ENCODE results near the gene MEIOC.
"Not testable (repeated sequence)": the region's sequence is repeated elsewhere in the genome, so short reads cannot be mapped to it uniquely, and the experiment has no call there.

Gene MEIOC

DNA sequence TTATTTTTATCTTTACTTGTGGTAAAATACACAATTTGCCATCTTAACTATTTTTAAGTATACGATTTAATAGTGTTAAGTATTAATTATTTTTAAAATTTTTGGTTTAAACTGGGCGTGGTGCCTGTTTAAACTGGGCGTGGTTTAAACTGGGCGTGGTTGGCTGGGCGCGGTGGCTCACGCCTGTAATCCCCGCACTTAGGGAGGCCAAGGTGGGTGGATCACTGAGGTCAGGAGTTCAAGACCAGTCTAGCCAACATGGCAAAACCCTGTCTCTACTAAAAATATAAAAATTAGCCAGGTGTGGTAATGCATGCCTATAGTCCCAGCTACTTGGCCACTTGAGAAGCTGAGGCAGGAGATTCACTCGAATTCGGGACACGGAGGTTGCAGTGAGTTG, 37.3 kb downstream of the MEIOC start:
- H3K27me3 ChIP-seq (replicated peaks; ENCODE audit: control insufficient read depth, insufficient read depth, low read length), result no peaks in the 10 kb centered on the region
- no peak for TF ChIP-seq CTCF (IDR thresholded peaks at IDR 0.05; ENCODE audit: insufficient read depth, low read length, poor library complexity, severe bottlenecking)

GRCh38 chr17:44700288-44700687, 44.0 kb downstream of the MEIOC start:
- DNase-seq (ENCODE audit: extremely low read depth, insufficient read length); H3K4me3 ChIP-seq (replicated peaks; ENCODE audit: low read depth, low read length); H3K36me3 ChIP-seq (ENCODE audit: control insufficient read depth, insufficient read depth, low read length); H3K27me3 ChIP-seq (replicated peaks; ENCODE audit: control insufficient read depth, insufficient read depth, low read length): not testable (repeated sequence)

More for the DNA sequence above, 37.3 kb downstream of the MEIOC start:
- H3K36me3 ChIP-seq (ENCODE audit: control insufficient read depth, insufficient read depth, low read length), result no peaks in the 10 kb centered on the region
- no peak for DNase-seq (ENCODE audit: extremely low read depth, insufficient read length)
- H3K4me3 ChIP-seq (replicated peaks; ENCODE audit: low read depth, low read length), result no peak overlapping the region

DNA sequence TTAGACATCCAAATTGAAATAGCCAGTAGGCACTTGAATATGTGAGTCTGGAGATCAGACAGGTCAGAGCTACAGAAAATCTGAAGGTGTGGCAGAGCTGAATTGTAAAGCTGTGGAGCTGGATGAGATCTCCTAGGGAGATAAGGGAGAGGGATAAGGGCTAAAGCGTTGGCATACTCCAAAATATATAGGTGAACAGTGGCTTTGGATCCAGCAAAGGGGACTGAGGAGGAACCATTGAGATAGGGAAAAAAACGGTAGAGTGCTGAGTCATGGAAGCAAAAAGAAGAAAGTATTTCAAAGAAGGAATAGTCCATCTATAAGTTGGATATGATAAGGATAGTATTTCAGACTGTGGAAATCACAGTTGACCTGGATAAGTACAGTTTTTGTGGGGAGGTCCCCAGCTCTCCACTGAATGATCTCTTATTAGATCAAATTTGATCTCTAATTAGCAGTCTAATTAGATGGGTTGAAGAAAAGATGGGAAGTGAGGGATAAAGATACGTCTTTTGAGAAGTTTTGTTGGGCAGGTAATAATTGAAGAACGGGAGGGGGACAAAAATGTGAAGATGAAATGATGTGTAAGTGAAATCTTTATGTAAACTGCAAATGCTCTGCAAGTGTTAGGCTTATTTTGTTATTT, 51.6 kb downstream of the MEIOC start:
- Histone ChIP-seq H3K4me3 (replicated peaks; ENCODE audit: low read depth, low read length) (peak overlapping the region; percentile 98), H3K36me3 (ENCODE audit: control insufficient read depth, insufficient read depth, low read length) (no peaks in the 10 kb centered on the region), H3K27me3 (replicated peaks; ENCODE audit: control insufficient read depth, insufficient read depth, low read length) (no peaks in the 10 kb centered on the region)
- TF ChIP-seq CTCF (IDR thresholded peaks at IDR 0.05; ENCODE audit: insufficient read depth, low read length, poor library complexity, severe bottlenecking), result no peak
- no peak for DNase-seq (ENCODE audit: extremely low read depth, insufficient read length)

DNA sequence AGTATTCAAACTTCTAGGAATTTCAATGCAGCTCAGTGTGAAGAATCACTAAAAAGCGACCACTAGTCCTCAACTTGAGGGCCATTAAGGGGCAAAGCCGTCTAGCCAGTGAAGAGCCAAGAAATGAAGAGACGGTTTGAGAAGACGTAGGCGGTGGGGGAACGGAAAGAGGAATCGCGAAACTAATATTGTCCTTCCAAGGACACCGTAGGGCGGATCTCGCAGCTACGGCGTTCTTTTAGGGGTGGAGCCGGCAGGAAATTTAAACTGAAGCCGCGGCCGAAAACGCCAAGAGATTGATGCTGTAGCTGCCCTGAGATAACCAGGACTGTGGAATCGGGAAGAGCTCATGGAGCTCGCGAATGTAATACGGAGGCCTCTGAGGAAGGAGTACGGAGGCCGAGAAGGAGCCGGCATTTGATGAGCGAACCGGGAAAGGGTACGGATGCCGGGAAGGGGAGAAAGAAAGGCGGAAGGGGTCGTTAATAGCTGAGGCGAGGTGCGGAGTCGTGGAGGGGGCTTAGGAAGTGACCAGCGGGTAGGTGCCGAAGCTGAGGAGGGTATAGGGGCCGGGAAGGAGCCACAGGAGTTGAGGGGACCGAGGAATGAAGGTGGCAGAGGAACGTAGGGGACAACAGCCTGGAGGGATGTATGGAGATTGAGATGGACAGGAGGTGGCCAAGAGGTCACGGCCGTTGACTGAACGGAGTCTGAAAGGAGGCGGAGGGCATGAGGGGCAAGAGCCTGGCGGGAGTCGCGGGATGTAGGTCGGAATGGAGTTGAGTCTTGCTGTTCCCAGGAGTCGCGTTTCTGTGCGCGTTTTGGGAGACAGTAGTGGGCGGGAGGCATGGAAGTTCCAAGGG, 52.4 kb downstream of the MEIOC start, which contains the start of gene DBF4B:
Gene DBF4B, plus strand, starts transcription at position 265 of the 863 bp plus-strand sequence. Its CDS starts 156 bp downstream, at position 421.
- no peak for TF ChIP-seq CTCF (IDR thresholded peaks at IDR 0.05; ENCODE audit: insufficient read depth, low read length, poor library complexity, severe bottlenecking)
- peak; percentile 71 for DNase-seq (ENCODE audit: extremely low read depth, insufficient read length)
- Histone ChIP-seq H3K27me3 (replicated peaks; ENCODE audit: control insufficient read depth, insufficient read depth, low read length) (no peaks in the 10 kb centered on the region), H3K4me3 (replicated peaks; ENCODE audit: low read depth, low read length) (peak within 1 kb of the TSS; percentile 98), H3K36me3 (ENCODE audit: control insufficient read depth, insufficient read depth, low read length) (peaks cover under 1% of the 10 kb centered on the region)

DNA sequence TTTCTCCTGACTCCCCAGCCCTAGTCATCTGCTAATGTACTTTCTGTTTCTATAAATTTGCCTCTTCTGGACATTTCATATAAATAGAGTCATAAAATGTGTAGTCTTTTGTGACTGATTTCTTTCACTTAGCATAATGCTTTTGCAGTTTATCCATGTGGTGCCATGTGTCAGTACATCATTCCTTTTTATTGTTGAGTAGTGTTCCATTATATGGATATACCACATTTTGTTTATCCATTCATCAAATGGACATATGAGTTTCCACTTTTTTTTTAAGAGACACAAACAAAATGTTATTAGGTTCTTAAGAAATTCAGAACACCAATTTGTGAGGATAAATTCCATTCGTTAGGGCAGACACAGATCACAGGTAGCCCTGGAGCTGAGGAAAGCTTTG, 63.2 kb downstream of the MEIOC start:
- TF ChIP-seq CTCF (IDR thresholded peaks at IDR 0.05; ENCODE audit: insufficient read depth, low read length, poor library complexity, severe bottlenecking), result no peak
- Histone ChIP-seq H3K36me3 (ENCODE audit: control insufficient read depth, insufficient read depth, low read length) (peaks cover 2% of the 10 kb centered on the region; the same call in 1 of the 2 replicates), H3K27me3 (replicated peaks; ENCODE audit: control insufficient read depth, insufficient read depth, low read length) (no peaks in the 10 kb centered on the region), H3K4me3 (replicated peaks; ENCODE audit: low read depth, low read length) (no peak overlapping the region)
- no peak for DNase-seq (ENCODE audit: extremely low read depth, insufficient read length)

DNA sequence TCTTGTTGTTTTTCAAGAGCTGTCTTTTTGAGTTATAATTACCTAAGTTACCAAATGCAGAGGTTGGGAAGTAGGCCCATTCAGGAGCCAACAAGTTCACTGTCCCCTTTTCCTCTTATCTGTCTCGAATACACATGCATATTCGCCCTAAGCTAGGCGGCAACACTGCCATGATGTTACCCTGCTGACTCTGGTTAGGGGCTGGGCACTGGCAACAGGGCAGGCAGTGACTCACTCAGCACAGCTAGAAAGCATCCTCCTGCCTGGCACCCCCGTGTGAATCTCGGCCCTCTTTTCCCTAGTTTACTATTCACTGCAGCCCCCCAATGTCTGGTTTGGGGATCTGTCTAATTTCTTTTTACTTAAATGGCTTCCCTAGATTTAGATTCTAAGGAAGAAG, 66.0 kb downstream of the MEIOC start:
- Histone ChIP-seq H3K4me3 (replicated peaks; ENCODE audit: low read depth, low read length) (no peak overlapping the region), H3K36me3 (ENCODE audit: control insufficient read depth, insufficient read depth, low read length) (peaks cover 2% of the 10 kb centered on the region; the same call in 1 of the 2 replicates), H3K27me3 (replicated peaks; ENCODE audit: control insufficient read depth, insufficient read depth, low read length) (no peaks in the 10 kb centered on the region)
- no peak for DNase-seq (ENCODE audit: extremely low read depth, insufficient read length)
- TF ChIP-seq CTCF (IDR thresholded peaks at IDR 0.05; ENCODE audit: insufficient read depth, low read length, poor library complexity, severe bottlenecking), result no peak

Data from GM06990 (cell line).